ENCODE measurements around the gene CDC23.

- TF ChIP-seq CTCF (IDR thresholded peaks at IDR 0.05; ENCODE audit: insufficient read depth, low read length, poor library complexity, severe bottlenecking) (no peak), EZH2phosphoT487 (conservative IDR thresholded peaks at IDR 0.05; ENCODE audit: low read length) (no peak)
These were observed 64.3 kb downstream of the CDC23 start for GRCh38 chr5:138148811-138149210.
